ENCODE measurements around the gene SH2B3.
A peak's percentile ranks its signal among the peaks of the same experiment; 100 is the strongest.
"Not testable (repeated sequence)": the region's sequence is repeated elsewhere in the genome, so short reads cannot be mapped to it uniquely, and the experiment has no call there.

SH2B3 gene

DNA sequence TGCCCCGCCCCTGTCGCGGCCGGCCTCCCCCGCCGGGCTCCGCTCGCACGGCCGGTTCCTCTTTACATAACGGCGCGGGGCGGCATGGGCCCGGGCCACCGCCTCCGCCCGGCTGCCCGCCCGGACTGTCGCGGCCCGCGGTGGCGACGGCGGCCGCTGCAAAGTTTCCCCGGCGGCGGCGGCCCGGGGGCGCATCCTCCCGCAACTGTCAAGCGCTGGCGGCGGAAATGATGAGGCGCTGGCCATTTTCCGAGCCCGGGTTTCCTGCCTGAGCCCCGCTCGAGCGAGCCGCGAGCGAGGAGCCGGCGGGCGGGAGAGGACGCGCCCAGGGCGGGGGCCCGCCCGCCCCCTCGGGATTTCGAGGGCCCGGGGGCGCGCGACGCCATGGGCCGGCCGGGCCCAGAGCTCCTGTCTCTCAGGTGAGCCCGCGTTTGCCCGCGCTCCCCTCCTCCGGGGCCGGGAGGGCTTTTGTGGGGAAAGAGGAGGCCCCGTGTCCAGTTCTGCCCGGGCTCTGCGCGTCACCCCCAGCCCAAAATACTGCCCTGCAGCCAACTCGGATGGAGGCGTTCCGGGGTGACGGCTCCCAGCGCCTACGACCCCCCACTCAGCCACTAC lies at the start of gene SH2B3:
Gene SH2B3 (plus strand): TSS at position 65 of the 615 bp plus-strand sequence. CDS start 12,223 bp downstream, outside the sequence.
- DNase-seq, result peak; percentile 75

DNA sequence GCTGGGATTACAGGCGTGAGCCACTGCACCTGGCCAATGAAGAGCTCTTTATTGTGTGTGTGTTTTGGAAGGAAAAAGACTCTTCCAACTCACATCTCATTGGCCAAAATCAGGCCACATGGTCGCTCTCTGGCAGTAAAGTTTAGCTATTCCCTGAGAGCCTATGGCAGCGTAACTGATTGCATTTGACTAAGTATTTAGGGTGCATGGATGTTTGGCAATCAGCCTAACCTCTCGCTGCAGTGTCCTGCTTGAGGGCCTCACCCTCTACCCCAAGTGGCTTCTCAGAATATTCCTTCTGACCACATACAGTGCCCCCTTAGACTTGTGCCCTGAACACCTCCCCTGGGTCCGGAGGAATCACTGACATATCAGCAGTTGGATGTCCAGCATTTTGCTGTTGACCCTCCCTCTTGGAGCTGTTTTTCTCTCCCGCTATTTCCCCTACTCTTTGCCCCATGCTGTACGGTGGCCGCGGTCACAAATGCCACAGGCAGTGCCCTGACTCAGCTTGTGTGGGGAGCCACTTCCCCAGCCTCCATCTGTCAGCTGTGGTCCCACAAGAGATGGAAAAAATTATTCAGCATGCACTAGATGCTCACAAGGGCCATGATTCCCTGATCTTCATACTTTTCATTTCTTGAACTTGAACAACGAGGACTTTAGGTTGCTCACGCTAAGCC lies 46.4 kb upstream of the SH2B3 start:
- peak; percentile 68 for DNase-seq

DNA sequence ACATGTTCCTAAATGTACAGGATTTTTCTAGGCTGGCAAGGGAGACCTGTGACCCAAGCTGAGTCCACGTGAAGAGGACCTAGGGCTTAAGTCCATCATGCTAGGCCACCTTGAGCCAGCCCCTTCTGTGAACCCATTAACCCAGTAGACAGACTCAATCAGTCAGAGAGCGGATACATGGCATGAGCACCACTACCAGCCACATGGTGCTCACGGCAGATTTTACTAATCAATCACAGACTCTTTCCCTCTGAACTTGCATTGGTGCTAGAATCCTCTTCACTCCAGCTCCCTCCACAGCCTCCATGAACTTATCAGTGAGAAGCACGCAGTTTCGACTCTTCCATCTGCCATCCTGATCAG lies 45.8 kb upstream of the SH2B3 start:
- DNase-seq, result no peak

DNA sequence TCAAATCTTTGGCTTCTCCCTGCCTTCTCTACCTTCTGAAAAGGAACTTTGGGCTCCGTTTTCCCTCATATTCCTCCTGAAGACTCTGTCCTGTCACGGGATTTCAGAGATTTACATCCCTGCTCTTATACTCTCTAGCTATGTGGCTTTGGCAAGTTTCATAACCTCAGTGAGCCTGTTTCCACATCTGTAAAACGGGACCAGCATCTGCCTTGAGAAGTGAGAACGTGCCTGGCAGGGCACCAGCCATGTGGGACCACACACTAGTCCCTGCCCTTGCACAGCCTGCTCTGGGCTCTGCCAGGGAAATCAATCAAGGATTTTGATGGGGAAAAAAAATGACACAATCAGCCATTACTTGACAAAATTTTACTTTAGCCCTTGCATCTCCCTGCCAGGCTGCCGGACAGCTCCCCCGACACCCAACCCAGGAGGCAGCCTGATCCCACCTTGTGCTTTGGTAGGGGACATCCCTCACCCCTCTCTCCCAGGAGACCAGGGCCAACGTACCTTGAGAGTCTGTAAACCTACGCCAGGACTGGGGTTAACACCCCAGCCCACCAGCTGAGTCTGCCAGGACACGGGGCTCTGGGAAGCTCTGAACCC lies 45.3 kb upstream of the SH2B3 start:
- no peak for DNase-seq

DNA sequence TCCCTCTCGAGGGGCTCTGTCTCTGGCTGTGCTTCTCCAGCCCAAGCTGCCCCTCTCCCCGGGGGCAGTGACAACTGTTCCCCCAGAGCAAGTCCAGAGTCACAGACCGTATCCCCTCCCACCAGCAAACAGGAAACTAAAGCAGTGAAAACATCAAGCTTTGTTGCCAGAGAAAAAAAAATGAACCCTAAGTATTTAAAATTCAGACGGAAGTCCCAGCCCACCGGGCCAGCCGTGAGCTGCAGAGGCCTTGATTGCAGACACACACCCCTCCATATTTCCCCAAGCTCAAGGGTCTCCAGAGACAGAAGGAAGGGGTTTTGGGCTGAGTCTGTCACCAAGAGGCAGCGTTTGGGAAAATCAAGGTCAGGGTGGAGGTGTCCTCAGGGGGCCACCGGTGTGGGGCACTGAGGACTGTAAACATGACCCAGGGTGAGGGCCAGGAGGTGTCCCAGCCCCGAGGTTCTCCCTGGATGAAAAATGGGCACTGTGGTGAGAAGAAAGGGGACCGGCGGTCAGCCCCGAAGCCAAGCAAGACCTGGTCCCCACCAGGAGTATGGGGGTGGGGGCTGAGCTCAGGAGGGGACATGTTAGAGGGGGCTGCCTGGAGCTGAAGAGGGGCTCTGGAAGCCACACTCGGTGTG lies 44.5 kb upstream of the SH2B3 start:
- DNase-seq, result no peak

DNA sequence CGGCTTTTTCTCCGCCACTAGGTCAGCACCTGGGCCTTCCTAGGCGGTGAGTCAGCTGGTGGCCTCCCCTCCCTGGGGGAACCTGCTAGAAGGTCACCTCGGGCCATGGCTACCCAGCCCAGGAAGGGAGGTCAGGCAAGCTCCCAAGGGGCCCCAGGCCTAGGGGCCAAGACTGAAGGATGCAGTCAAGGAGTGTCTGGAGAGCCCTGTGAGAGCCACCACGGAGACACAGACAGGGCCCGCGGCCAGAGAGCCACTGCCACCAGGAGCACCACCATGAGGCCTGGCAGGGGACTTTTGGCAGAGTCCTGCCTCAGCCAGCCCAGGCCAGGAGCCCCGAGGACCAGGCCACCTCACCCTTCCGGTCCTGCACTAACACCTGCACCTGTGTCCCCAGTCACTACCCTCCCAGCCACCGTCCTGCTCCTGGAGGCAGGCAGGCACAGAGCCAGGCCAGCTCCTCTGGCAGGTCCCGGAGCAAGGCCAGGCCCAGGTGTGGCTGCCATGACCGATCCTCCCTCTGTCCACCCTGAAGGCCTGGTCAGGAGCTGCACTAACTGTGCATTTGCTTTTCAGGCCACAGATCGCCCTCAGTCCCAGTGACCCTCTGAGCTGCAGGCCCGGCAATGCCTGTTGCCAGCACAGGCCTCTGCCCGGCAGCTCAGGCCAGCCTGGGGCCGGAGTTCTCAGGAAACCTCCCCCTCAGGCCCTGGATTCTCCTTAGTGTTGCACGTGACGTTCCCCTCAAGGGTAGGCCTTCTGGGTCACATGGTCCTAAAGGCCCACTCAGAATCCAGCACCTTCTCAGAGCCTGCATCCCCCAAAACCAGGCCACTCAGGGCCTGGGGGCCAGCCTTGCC lies 43.8 kb upstream of the SH2B3 start:
- DNase-seq, result no peak

DNA sequence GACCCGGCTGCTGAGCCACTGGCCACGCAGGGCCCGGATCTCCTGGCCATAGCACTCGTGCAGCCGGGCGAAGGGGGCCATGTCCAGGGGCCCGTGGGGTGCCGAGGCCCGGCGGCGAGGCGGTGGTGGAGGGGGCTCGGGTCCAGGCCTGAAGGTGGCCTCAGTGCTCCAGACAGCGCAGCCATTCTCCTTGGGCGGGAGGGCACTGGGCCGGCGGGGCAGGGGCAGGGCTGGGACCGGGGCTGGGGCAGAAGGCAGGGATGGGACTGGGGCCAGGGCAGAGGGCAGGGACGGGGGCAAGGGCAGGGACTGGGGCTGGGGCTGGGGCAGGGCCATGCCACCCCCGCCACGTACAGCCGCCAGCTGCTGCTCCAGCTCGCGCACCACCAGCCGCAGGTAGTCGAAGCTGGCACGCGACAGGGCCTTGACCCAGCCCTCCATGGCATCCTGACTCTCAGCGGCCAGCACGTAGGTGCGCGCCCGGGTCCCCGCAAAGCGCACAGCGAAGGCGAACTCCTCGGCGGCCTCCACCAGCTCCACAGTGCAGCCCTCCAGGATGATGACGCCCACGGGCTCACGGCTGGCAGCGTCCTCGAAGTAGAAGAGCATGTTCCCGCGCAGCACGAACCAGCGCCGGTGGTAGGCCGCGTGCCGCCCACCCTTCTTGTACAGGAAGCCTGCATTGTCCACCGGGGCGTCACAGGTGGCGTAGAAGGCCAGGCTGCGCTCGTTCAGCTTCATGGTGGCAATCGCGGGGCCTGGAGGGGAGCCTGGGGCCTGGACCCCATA lies 42.8 kb upstream of the SH2B3 start:
- no peak for DNase-seq

DNA sequence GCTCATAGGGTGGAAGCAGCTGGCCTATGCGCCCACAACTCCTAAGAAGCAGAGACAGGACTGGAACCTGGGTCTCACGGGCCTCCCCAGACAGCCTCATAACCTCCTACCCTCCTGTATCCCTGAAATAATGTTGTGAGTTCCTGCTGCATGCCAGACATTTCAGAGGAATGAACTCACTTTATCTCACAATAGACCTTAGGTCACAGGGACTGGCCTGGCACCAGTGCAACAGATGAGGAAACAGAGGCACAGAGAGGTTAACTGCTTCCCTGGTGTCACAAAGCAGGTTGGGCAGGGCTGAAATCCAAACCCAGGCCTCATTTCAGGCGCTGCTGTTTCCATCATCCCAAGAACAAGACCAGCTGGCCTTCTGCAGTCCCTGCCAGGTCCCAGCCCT lies 42.1 kb upstream of the SH2B3 start:
- DNase-seq, result no peak

DNA sequence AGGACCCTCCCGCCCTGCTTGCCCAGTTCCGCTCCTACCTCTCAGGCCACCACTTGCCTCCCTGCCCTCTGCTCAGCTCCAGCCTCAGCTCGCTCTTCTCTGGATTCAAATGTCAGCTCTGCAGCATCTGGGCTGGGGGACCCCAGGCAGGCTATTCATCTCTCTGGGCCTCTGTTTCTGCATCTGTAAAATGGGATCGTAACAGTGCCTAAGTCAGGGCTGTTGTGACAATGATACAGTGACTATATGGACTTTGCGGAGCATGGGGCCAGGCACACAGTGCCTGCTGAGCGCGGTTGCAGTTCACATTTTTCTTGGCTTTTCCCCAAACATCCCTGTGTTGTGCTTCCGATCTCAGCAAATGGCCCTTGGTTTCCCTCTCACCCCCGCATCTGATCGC lies 39.6 kb upstream of the SH2B3 start:
- no peak for DNase-seq

DNA sequence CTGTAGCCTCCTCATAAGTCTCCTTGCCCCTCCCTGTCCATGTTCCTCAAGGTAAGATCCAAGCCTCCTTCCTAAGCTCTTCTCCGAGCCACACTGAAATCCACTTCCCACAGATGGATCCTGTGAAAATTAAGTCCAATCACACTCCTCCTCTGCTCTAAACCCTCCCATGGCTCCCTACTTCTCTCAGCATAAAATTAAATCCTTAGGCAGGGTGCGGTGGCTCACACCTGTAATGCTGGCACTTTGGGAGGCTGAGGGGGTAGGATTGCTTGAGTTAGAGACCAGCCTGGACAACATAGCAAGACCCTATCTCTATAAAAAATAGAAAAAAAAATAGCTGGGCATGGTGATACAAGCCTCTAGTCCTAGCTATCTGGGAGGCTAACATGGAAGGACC lies 39.1 kb upstream of the SH2B3 start:
- no peak for DNase-seq

DNA sequence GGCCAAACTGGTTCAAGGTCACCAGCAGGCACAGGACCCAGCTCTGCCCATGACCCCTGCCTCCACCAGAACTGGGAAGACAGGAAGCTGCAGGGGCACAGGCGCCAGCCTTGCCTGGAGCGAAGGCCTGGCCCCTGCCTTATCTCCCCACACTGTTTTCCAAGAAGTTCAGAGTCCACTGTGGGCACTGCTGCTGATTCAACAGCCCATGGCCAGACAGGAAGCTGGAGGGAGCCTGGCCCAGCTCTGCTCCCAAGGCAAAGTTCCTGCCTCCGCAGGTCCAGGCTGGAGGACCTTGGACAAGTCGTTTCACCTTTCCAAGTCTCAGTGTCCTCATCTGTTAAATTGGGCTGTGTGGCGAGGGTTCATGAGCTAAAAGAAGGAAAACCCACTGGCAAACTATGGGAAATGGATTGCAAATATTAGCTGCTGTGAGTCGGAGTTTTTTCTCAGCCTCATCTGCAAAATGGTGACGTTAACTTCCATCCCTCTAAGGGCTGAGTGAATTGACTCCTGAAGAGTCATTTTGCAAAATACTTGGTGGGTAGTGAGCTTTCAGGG lies 38.0 kb upstream of the SH2B3 start:
- no peak for DNase-seq

DNA sequence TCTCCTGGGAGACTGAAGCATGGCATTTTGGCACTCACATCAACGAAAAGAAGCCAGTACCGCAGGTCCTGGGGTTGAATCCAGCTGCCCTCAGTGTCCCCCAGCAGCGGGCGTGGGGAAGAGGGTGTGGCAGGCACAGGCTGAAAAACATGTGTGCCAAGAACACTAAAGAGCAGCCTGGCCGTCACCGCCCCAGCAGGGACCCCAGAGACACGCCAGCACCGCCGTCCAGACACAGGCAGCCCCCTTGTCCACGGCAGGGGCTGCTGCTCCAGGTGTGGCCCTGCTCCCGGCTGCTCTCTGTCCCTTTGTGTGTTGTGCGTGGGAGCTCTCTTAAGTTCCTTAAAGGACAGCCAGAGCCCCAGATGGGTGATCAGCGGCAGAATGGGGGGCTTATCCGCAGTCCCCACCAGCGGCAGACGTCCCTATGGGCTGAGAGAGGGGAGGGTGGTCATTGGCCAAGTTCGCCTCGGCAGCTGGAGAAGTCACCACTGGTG lies 37.4 kb upstream of the SH2B3 start:
- no peak for DNase-seq

DNA sequence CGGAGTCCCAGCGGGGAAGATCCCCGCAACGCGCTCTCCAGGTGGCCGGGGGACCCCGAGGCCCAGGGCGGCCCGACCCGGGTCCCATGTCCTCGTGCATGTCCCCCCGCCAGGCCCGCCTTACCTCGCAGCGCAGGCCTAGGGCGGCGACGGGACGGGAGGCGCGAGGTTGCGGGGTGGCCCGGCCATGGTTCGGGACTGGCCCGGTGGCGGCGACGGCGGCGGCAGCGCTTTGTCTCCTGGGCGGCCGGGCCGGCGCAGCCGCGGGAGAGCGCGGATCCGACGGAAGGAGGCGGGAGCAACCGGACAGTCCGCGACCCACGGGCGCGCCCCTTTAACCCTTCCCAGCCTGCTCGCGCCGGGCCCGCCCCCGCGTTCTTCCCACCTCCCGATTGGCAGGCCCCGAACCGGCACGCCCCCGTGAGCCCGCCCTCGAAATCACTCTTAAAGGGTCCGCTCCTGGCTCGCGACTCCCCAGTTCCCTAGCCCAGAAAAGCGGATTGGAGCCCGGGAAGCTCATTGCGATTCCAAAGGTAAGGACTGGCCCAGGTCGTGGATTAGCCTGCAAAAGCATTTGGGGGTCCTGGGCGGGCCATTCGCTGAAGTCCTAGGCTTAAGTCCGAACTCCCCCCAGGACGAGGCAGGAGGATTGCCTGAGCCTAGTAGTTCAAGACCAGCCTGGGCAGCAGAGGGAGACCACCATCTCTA lies 36.8 kb upstream of the SH2B3 start, which contains the start of gene PHETA1:
Gene PHETA1 (minus strand): TSS at position 308 of the 708 bp plus-strand sequence. CDS start 5,668 bp downstream, outside the sequence.
- peak; percentile 73 for DNase-seq

DNA sequence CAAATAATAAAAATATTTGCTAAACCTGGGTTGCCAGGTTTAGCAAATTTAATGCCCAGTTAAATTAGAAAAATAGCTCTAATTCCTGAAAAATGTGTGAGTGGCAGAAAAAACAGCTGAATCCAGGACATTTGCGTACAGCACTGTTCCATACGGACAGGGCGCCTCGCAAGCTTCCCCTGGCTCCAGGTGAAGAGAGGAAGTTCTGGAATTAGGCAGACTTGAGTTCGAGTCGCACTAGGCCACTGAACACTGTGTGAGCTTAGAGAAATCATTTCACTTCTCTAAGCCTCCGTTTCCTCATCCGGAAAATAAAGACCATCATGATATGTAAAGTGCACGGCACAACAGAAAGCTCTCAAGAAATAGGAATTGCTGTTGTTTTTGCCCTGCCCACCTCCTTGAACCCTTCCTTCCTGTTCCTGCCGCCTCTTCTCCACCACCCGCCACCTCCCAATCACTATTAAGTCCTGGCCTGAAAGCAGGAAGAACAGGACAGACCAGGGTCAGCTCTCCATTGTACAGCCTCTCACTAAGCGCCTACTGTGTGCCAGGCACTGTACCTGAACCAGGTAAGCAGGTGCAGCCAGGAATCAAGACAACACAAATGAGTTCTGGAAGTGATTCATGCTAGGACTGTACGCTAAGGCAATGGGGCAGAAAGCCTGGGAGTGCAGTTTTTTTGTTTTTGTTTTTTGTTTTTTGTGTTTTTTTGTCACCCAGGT lies 36.1 kb upstream of the SH2B3 start:
- no peak for DNase-seq

DNA sequence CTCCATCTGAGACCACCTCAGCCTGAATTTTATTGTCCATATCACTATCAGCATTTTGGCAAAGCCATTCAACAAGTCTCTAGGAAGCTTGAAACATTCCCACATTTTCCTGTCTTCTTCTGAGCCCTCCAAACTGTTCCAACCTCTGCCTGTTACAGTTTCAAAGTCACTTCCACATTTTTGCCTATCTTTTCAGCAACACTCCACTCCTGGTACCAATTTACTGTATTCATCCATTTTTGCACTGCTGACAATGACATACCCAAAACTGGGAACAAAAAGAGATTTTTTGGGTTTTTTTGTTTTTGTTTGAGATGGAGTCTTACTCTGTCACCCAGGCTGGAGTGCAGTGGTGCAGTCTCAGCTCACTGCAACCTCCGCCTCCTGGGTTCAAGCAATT lies 32.5 kb upstream of the SH2B3 start:
- not testable (repeated sequence) for DNase-seq

DNA sequence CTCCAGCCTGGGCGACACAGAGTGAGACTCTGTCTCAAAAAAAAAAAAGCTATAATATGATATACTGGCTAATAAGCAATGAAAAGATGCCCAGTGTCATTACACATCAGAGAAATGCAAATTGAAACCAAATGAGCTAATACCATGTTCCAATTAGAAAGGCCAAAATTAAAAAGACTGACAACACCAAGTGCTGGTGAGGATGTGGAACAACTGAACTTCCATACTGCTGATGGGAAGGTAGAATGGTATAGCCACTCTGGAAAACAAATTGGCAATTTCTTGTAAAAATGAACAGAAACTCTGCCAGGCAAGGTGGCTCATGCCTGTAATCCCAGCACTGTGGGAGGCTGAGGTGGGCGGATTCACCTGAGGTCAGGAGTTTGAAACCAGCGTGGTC lies 28.3 kb upstream of the SH2B3 start:
- no peak for DNase-seq

DNA sequence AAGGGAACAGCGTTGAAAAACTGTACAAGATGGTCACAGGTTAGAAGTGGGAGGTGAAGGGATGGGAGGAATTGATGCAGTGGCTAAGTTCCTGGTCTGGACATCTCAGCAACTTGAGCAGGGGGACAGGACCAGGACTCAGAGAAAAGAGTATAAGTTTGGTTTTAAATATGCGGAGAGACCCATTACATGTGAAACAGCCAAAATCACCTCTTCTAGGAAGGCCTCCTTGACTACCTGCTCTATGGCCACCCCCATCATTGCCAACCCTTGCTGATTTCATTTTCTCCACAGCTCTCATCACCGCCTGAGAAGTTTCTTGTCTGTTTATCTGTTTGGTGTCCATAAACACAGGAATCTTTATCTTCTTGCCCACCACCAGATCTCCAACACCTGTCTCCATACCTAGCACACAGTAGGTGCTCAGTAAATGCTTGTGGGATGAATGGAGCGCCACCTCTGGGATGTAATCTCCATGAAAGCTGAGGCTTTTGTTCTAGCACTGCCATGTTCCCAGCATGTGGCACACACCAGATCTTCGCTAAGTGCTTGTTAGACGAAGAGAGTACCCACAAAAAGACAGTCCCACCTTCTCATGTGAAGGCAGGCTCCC lies 25.7 kb upstream of the SH2B3 start:
- DNase-seq, result no peak

DNA sequence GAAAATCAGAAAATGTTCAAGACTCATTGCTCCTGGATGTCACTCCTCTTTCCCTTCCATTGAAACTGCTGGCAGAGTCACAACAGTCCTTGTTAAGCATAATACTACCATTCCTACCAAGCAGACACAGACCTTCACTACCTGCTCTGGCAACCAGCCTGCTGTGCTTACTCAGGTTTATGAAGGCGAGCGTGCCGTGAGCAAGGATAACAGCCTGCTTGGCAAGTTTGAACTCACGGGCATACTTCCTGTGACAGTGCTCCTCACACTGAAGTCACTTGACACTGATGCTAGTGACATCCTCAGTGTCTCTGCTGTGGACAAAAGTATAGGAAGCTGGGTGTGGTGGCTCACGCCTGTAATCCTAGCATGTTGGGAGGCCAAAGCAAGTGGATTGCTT lies 21.1 kb upstream of the SH2B3 start:
- no peak for DNase-seq

DNA sequence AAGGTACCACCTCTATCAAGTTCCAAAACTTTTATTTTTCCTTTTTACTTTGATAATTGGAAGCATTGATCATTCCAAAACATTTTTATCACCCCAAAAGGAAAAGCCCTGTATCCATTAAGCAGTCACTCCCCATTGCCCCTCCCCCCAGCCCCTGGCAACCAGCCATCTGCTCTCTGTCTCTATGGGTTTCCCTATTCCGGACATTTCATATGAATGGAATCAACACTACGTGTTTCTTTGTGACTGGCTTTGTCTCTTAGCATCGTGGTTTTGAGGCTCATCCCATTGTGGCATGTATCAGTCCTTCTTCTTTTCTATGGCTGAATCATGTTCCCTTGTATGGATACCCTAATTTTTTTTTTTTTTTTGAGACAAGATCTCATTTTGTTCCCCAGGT lies 18.8 kb upstream of the SH2B3 start:
- DNase-seq, result no peak

Data from stimulated activated CD4-positive, alpha-beta T cell treated with anti-CD3 and anti-CD28 coated beads, Interleukin-1b, Interleukin-23, amount 100 ng/mL, for 48 hours (primary cell).